OCI-LY1 (cell line): ENCODE data around the gene TBCEL.

Source experiments
- H2AFZ ChIP-seq: fragments of 200-600 bp; sonication (generic), shearing (Covaris generic); 2 replicates; pipeline ENCODE4 v1.6.0; 2014; ENCODE audit warnings: antibody characterized with exemption, mild to moderate bottlenecking, low read length
- H3F3A ChIP-seq: fragments of 200-600 bp; sonication (generic), shearing (Covaris generic); 2 replicates; pipeline ENCODE4 v1.6.0; 2014; ENCODE audit warnings: mild to moderate bottlenecking, antibody characterized with exemption, low read length, moderate library complexity; ENCODE audit not compliant: insufficient read depth
- H3K27ac ChIP-seq: fragments of 200-600 bp; sonication (generic); 2 replicates; pipeline ENCODE4 v1.5.1; 2014; ENCODE audit warnings: low read length, mixed run types, mild to moderate bottlenecking, low read depth; ENCODE audit not compliant: poor library complexity, severe bottlenecking
- H3K27me3 ChIP-seq: fragments of 200-600 bp; sonication (generic); 2 replicates; pipeline ENCODE4 v1.6.0; 2014; ENCODE audit warnings: antibody characterized with exemption, mild to moderate bottlenecking, low read length, moderate library complexity; ENCODE audit not compliant: insufficient read depth
- H3K36me3 ChIP-seq: fragments of 200-600 bp; sonication (generic); 2 replicates; pipeline ENCODE4 v1.6.1; 2014; ENCODE audit warnings: mild to moderate bottlenecking, antibody characterized with exemption, low read length, moderate library complexity, mixed read lengths; ENCODE audit not compliant: insufficient read depth
- H3K4me1 ChIP-seq: fragments of 200-600 bp; sonication (generic); 2 replicates; pipeline ENCODE4 v1.5.1; 2014; ENCODE audit warnings: mild to moderate bottlenecking, low read length, moderate library complexity; ENCODE audit not compliant: insufficient read depth, severe bottlenecking
- H3K4me2 ChIP-seq: fragments of 200-600 bp; sonication (generic), shearing (Covaris generic); 2 replicates; pipeline ENCODE4 v1.6.1; 2014; ENCODE audit warnings: low read length
- H3K4me3 ChIP-seq: fragments of 200-600 bp; sonication (generic); 2 replicates; pipeline ENCODE4 v1.5.1; 2014; ENCODE audit warnings: low read length, low read depth, mild to moderate bottlenecking, mixed read lengths; ENCODE audit not compliant: poor library complexity, severe bottlenecking
- H3K79me2 ChIP-seq: fragments of 200-600 bp; shearing (Covaris generic); 2 replicates; pipeline ENCODE4 v1.6.1; 2016; ENCODE audit warnings: mixed run types, low read length, mixed read lengths; ENCODE audit not compliant: insufficient read depth
- H3K9ac ChIP-seq: fragments of 200-600 bp; sonication (generic), shearing (Covaris generic); 2 replicates; pipeline ENCODE4 v1.6.1; 2014; ENCODE audit warnings: mild to moderate bottlenecking, low read length, mixed read lengths
- H3K9me2 ChIP-seq: fragments of 200-600 bp; sonication (generic), shearing (Covaris generic); 2 replicates; pipeline ENCODE4 v1.6.1; 2014; ENCODE audit warnings: low read depth, mild to moderate bottlenecking, low read length, mixed read lengths
- H3K9me3 ChIP-seq: fragments of 200-600 bp; shearing (Covaris generic); 2 replicates; pipeline ENCODE4 v1.6.1; 2014; ENCODE audit warnings: low read length, mixed read lengths
- H4K20me1 ChIP-seq: fragments of 200-600 bp; sonication (generic), shearing (Covaris generic); 2 replicates; pipeline ENCODE4 v1.6.0; 2016; ENCODE audit warnings: mild to moderate bottlenecking, low read length; ENCODE audit not compliant: insufficient read depth
- CTCF ChIP-seq: fragments of 200-600 bp; sonication (generic), shearing (Covaris generic); IDR thresholded peaks from 2 replicates; pipeline ENCODE4 v1.5.1; 2017; ENCODE audit warnings: mild to moderate bottlenecking, antibody characterized with exemption, low read length, moderate library complexity, mixed read lengths
- EZH2 ChIP-seq: fragments of 200-600 bp; sonication (generic), shearing (Covaris generic); IDR thresholded peaks from 2 replicates; pipeline ENCODE4 v1.8.0; 2017; ENCODE audit warnings: borderline replicate concordance, mixed run types, mild to moderate bottlenecking, antibody characterized with exemption, low read length, moderate library complexity, mixed read lengths

The TBCEL gene

GRCh38 chr11:121035780-121036179 lies 11.9 kb downstream of the TBCEL start:
- Histone ChIP-seq H2AFZ (no peak overlapping the region), H3K4me3 (no peak overlapping the region), H3K27ac (no peak overlapping the region), H3K36me3 (no peaks in the 10 kb centered on the region), H3K4me2 (no peak overlapping the region), H3K9me2 (no peaks in the 10 kb centered on the region), H3K27me3 (no peaks in the 10 kb centered on the region), H4K20me1 (no peaks in the 10 kb centered on the region), H3K9me3 (no peaks in the 10 kb centered on the region), H3F3A (no peaks in the 10 kb centered on the region), H3K9ac (no peak overlapping the region), H3K79me2 (no peaks in the 10 kb centered on the region), H3K4me1 (no peaks in the 10 kb centered on the region)
- no peak for TF ChIP-seq CTCF

GRCh38 chr11:121037016-121037415 lies 13.1 kb downstream of the TBCEL start:
- no peak overlapping the region for H3K27ac ChIP-seq
- no peaks in the 10 kb centered on the region for H3K9me2 ChIP-seq
- no peaks in the 10 kb centered on the region for H3K36me3 ChIP-seq
- no peaks in the 10 kb centered on the region for H3K4me1 ChIP-seq
- H3K4me2 ChIP-seq = no peak overlapping the region
- H3K9me3 ChIP-seq = no peaks in the 10 kb centered on the region
- TF ChIP-seq EZH2 = no peak
- no peaks in the 10 kb centered on the region for H3F3A ChIP-seq
- no peak overlapping the region for H2AFZ ChIP-seq
- no peaks in the 10 kb centered on the region for H3K79me2 ChIP-seq
- H3K4me3 ChIP-seq = no peak overlapping the region
- no peaks in the 10 kb centered on the region for H4K20me1 ChIP-seq
- H3K9ac ChIP-seq = no peak overlapping the region
- H3K27me3 ChIP-seq = no peaks in the 10 kb centered on the region

GRCh38 chr11:121038648-121039409 lies 14.9 kb downstream of the TBCEL start:
- Histone ChIP-seq H3K36me3 (no peaks in the 10 kb centered on the region), H4K20me1 (no peaks in the 10 kb centered on the region), H3F3A (no peaks in the 10 kb centered on the region), H3K9ac (no peak overlapping the region), H3K27ac (no peak overlapping the region), H3K4me1 (no peaks in the 10 kb centered on the region), H3K79me2 (no peaks in the 10 kb centered on the region), H3K9me3 (no peaks in the 10 kb centered on the region), H3K9me2 (no peaks in the 10 kb centered on the region), H2AFZ (no peak overlapping the region), H3K4me3 (no peak overlapping the region), H3K4me2 (no peak overlapping the region), H3K27me3 (no peaks in the 10 kb centered on the region)
- TF ChIP-seq EZH2 = no peak
- TF ChIP-seq CTCF = no peak
